Measurements from ENCODE around the gene ARHGAP6. TPM values are rescaled to one million over a fixed set of nuclear protein-coding genes. Genes with fewer than 3 reads are reported as not detected.
A peak's percentile ranks its signal among the peaks of the same experiment; 100 is the strongest.

ARHGAP6 gene
- total and polyA plus RNA-seq, 9 of the 15 experiments (the other 6 are each of a cell fraction or from before 2014, with no cell fraction given), result 12.5 to 63.6 (median 41.8) TPM

DNA sequence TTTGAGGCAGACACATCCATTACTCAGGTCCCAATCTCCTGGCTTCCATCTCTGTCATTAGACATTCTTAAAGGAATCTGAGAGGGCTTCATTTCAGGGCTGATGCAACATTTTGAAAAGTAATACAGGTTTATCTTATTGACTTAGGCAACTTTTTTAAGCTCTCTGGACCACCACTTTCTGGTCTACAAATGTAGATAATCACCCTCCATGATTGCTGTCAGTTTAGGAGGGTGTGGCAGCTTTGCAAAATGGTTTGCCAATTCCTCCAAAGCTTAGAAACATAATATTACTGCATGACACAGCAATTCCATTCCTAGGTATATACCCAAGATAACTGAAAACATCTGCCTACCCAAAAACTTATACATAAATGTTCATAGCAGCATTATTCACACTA, 77.6 kb downstream of the ARHGAP6 start (continued):
- peak in 1 of 2 experiments; percentile 93; a peak in 2 of 4 replicates for TF ChIP-seq RCOR1 (IDR thresholded peaks at IDR 0.05; ENCODE audit: borderline replicate concordance in 1 of 2, low read depth in 2 of 2, low read length in 2 of 2)
- TF ChIP-seq ZFP91 (CRISPR knock-in tag; IDR thresholded peaks at IDR 0.05), result no peak
- TF ChIP-seq FOXA3 (CRISPR knock-in tag; conservative IDR thresholded peaks at IDR 0.05 in 1 of 2, IDR thresholded peaks at IDR 0.05 in 1 of 2), result peak; percentile 100
- TF ChIP-seq, protein P1, sequence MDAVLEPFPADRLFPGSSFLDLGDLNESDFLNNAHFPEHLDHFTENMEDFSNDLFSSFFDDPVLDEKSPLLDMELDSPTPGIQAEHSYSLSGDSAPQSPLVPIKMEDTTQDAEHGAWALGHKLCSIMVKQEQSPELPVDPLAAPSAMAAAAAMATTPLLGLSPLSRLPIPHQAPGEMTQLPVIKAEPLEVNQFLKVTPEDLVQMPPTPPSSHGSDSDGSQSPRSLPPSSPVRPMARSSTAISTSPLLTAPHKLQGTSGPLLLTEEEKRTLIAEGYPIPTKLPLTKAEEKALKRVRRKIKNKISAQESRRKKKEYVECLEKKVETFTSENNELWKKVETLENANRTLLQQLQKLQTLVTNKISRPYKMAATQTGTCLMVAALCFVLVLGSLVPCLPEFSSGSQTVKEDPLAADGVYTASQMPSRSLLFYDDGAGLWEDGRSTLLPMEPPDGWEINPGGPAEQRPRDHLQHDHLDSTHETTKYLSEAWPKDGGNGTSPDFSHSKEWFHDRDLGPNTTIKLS (IDR thresholded peaks at IDR 0.05; ENCODE audit: borderline replicate concordance, low read depth), result no peak
- TF ChIP-seq PKNOX1 (IDR thresholded peaks at IDR 0.05), result peak; percentile 70
- no peak for TF ChIP-seq IFI16 (CRISPR knock-in tag; IDR thresholded peaks at IDR 0.05)
- TF ChIP-seq, protein P2, sequence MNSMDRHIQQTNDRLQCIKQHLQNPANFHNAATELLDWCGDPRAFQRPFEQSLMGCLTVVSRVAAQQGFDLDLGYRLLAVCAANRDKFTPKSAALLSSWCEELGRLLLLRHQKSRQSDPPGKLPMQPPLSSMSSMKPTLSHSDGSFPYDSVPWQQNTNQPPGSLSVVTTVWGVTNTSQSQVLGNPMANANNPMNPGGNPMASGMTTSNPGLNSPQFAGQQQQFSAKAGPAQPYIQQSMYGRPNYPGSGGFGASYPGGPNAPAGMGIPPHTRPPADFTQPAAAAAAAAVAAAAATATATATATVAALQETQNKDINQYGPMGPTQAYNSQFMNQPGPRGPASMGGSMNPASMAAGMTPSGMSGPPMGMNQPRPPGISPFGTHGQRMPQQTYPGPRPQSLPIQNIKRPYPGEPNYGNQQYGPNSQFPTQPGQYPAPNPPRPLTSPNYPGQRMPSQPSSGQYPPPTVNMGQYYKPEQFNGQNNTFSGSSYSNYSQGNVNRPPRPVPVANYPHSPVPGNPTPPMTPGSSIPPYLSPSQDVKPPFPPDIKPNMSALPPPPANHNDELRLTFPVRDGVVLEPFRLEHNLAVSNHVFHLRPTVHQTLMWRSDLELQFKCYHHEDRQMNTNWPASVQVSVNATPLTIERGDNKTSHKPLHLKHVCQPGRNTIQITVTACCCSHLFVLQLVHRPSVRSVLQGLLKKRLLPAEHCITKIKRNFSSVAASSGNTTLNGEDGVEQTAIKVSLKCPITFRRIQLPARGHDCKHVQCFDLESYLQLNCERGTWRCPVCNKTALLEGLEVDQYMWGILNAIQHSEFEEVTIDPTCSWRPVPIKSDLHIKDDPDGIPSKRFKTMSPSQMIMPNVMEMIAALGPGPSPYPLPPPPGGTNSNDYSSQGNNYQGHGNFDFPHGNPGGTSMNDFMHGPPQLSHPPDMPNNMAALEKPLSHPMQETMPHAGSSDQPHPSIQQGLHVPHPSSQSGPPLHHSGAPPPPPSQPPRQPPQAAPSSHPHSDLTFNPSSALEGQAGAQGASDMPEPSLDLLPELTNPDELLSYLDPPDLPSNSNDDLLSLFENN (IDR thresholded peaks at IDR 0.05; ENCODE audit: low read depth in 2 of 2, low read length in 2 of 2), result peak in 1 of 2 experiments; percentile 79; a peak in 1 of 4 replicates
- no peak for TF ChIP-seq ZNF282 (CRISPR knock-in tag; IDR thresholded peaks at IDR 0.05)
- TF ChIP-seq, protein P3, sequence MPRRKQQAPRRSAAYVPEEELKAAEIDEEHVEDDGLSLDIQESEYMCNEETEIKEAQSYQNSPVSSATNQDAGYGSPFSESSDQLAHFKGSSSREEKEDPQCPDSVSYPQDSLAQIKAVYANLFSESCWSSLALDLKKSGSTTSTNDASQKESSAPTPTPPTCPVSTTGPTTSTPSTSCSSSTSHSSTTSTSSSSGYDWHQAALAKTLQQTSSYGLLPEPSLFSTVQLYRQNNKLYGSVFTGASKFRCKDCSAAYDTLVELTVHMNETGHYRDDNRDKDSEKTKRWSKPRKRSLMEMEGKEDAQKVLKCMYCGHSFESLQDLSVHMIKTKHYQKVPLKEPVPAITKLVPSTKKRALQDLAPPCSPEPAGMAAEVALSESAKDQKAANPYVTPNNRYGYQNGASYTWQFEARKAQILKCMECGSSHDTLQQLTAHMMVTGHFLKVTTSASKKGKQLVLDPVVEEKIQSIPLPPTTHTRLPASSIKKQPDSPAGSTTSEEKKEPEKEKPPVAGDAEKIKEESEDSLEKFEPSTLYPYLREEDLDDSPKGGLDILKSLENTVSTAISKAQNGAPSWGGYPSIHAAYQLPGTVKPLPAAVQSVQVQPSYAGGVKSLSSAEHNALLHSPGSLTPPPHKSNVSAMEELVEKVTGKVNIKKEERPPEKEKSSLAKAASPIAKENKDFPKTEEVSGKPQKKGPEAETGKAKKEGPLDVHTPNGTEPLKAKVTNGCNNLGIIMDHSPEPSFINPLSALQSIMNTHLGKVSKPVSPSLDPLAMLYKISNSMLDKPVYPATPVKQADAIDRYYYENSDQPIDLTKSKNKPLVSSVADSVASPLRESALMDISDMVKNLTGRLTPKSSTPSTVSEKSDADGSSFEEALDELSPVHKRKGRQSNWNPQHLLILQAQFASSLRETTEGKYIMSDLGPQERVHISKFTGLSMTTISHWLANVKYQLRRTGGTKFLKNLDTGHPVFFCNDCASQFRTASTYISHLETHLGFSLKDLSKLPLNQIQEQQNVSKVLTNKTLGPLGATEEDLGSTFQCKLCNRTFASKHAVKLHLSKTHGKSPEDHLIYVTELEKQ (CRISPR knock-in tag; IDR thresholded peaks at IDR 0.05), result no peak
- peak; percentile 64; the same call in 1 of the 2 replicates for TF ChIP-seq JUND (IDR thresholded peaks at IDR 0.05; ENCODE audit: borderline replicate concordance, low read depth, low read length)
- no peak for TF ChIP-seq JUND (tag; IDR thresholded peaks at IDR 0.05; ENCODE audit: borderline replicate concordance, low read depth, low read length)
- TF ChIP-seq ATF4 (CRISPR knock-in tag; IDR thresholded peaks at IDR 0.05), result peak; percentile 94
- TF ChIP-seq PURB (CRISPR knock-in tag; IDR thresholded peaks at IDR 0.05; ENCODE audit: low read depth), result no peak
- TF ChIP-seq HOXB6 (CRISPR knock-in tag; IDR thresholded peaks at IDR 0.05; ENCODE audit: borderline replicate concordance), result no peak
- no peak for TF ChIP-seq ESRRB (CRISPR knock-in tag; IDR thresholded peaks at IDR 0.05; ENCODE audit: borderline replicate concordance)
